ENCODE measurements around the gene SOX5.

The SOX5 gene

DNA sequence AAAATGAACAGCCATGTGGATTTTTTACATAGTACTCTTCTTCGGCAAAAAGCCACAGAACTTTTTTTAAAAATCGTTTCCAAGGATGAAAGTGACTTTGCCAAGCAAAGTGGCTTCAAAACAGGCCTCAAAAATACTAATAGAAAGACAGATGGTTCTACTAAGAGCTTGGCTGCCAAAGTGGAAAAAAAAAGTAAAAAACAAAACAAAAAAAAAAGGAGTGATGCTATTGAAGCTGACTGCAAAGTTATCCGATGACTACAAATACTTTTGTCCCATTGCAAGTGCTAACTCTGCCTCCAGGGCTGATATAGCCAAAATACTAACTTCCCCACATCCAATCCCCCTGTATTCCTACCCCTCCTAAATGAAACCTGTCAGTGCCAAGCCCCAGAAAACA, 277.6 kb downstream of the SOX5 start:
- DNase-seq, result no peak

- no peak for DNase-seq
Observed at GRCh38 chr12:23670684-23671083, 278.8 kb downstream of the SOX5 start.

DNA sequence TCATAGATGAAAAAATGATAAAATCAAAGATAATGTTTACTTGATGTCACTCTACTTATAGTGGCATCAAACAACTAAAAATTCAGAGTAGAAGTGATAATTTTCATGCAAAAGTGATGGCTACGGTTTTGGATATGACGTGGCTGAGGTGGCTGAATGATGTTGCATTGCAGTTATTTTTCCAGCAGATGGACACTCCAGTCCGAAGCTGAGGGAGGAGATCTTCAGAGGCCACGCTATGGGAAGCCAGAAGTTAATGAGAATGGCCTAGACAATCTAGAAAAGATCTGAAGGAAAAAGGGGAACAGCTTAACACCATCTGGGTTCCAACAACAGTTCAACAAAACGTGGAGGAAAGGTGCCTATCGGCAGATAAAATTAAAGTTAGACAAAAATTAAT, 279.8 kb downstream of the SOX5 start:
- DNase-seq, result no peak

DNA sequence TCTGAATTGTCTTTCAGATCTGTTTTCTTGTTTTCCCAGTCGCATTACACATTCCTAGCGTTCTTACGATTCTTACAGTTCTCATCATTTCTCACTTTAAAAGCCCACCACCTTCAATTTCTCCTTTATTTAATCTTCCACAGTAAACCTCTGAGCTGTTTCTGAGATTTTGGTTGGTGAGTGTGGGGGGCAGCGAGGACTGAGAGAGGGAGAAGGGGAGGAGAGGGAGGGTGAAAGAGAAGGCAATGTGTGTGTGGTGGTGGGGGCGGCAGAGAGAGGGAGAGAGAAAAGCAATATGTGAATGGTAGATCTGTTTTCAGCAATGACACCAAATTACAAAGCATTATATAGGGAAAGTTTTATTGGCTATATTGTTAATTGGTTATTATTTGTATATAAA, 282.6 kb downstream of the SOX5 start:
- no peak for DNase-seq

GRCh38 chr12:23662966-23663365, 286.5 kb downstream of the SOX5 start:
- DNase-seq, result no peak

GRCh38 chr12:23659131-23659530, 290.3 kb downstream of the SOX5 start:
- DNase-seq, result no peak

- DNase-seq, result no peak
Observed at GRCh38 chr12:23657598-23657997, 291.9 kb downstream of the SOX5 start.

GRCh38 chr12:23655884-23656283, 293.6 kb downstream of the SOX5 start:
- no peak for DNase-seq

- no peak for DNase-seq
Observed at GRCh38 chr12:23655112-23655511, 294.4 kb downstream of the SOX5 start.

DNA sequence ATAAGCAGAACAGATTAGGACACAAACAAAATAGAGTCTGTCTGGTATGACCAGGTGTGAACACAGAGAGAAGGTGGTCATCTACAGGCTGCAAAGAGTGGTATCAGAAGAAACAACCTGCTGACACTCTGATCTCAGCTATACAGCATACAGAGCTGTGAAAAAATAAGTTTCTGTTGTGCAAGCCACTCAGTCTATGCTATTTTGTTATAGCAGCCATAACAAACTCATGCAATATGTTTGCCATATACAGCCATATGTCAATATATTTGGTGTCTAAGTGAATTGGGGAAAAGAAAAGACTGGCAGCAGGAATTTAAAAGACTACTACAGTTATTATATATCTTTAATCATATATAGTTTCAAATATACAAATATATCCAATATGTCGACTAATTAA, 300.9 kb downstream of the SOX5 start:
- DNase-seq, result no peak

DNA sequence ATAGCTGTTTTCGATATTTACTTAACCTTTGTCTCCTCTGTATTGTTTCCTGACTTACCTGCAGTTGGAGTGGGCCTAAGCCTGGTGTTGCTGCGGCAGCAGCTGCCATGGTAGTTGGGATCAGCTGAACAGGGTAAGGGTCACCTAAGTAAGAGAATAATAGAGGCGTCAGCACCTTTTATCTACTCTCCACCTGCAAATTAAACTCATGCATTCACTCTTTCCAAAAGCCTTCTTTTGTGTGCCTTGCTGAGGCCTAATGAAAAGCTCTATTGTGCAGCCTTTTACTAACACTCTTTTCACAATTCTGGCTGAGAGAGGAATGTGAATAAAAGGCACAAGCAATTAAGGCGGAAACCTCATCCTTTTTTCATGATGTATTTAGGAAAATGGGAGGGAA, 308.7 kb downstream of the SOX5 start:
- no peak for DNase-seq

GRCh38 chr12:23634344-23634743, 315.1 kb downstream of the SOX5 start:
- DNase-seq, result no peak

GRCh38 chr12:23631786-23632377, 317.6 kb downstream of the SOX5 start:
- no peak for DNase-seq

DNA sequence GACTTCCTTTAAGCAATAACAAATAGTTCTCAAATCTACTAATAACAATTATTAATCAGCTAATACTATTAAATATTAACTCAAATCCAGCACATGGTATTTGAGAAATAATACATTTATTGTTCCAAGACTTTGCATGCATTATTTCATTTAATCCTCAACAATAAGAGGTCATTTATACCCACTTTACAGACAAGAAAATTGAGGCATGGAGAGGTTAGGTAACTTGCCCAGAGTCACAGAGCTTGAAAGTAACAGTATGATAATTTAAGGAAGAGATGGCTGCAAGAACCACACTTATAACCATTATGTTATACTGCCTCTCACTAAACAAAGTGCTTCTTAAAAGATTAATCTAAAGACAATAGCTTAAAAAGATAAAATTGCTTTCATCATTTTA, 318.9 kb downstream of the SOX5 start:
- DNase-seq, result no peak

DNA sequence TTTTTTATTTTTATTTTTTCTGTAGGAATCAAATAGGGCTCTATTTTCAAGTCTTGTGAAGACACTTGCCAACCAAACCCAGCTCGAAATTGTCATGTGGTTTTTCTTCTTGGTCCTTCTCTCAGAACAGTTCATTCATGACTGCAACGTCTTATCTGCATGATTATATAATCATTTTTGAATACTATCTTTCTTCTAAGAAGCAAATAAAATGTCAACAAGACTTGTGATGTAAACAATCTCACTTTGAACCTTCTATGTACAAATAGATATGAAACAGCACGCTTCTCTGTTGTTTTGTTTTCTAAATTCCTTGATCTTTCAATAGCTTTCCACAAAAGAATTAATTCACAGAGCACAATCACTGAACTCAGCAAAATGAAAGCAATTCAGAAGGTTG, 320.7 kb downstream of the SOX5 start:
- DNase-seq, result no peak

DNA sequence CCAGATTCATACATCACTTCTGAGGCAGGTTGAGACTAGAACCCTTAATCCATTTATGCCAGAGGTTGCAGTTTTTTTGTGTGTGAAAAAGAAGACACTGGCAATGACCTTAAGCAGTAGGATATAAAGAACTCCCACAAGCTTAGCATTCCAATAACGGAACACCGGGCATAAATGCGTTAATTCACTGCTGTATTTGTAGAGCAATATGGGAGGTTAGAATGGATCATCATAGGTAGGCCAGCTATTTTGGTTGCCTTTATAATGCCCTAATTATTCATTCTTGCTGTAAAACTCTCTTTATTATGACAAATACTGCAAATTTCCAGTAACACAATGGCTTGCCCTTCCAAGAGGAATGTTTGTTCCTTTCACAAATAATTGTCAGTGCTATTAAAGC, 322.7 kb downstream of the SOX5 start:
- no peak for DNase-seq

DNA sequence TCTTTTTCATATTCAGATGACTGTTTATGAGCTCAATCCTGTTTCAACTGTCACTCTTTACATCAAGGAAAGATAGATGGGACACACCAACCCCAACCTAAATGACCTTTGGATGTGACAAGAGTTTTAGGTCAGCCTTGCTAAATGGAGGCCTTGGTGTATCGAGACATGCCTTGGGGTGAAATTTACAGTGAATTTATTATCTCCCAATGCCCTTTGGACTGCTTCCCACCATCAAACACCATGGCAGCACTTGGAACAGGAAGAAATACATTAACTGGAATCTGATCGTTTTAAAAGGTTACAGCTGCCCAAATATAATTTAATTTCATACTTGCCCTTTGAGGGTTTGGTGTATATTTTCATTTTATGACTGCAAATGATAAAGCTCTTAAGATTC, 327.6 kb downstream of the SOX5 start:
- DNase-seq, result no peak

- DNase-seq, result no peak
Observed at GRCh38 chr12:23618718-23619117, 330.8 kb downstream of the SOX5 start.

- DNase-seq, result no peak
Observed at GRCh38 chr12:23617749-23618148, 331.7 kb downstream of the SOX5 start.

- DNase-seq, result no peak
Observed at GRCh38 chr12:23614280-23614679, 335.2 kb downstream of the SOX5 start.

- DNase-seq, result no peak
Observed at GRCh38 chr12:23611320-23611719, 338.1 kb downstream of the SOX5 start.

DNA sequence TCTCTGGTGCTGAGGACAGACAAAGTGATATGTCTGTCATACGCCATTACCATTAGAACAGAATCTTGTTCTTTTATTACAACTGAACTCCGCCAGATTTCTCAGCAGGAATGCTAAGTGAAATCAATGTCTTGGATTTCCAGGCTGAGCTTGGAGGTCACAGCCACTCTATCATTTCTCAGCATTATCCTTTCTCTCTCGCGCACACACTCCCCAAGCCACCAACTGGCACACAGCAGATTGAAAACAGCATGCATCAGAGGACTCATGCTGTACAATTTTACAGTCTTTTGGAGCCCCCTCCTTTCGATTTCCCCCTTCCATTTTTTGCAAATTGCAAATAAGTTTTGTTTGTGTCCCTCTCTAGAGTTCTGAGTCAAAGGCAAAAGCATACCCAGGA, 348.6 kb downstream of the SOX5 start:
- DNase-seq, result no peak

DNA sequence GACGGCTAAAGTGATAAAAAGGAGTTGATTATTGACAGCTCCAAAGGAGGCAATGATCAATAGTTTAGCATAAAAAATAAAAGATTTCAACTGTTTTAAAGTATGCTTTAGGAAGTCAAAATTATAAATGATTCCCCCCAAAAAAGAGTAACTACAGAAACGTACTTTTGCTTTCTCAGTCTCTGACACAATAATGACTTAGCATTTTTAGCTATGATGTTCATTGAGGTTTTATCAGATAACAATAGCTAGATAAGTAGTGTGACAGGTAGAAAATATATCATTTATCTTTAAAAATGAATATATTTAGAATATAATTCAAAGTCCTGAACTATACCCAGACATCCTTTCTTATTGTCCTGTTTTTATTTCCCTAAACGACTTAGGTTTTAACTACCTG, 352.9 kb downstream of the SOX5 start:
- no peak for DNase-seq

DNA sequence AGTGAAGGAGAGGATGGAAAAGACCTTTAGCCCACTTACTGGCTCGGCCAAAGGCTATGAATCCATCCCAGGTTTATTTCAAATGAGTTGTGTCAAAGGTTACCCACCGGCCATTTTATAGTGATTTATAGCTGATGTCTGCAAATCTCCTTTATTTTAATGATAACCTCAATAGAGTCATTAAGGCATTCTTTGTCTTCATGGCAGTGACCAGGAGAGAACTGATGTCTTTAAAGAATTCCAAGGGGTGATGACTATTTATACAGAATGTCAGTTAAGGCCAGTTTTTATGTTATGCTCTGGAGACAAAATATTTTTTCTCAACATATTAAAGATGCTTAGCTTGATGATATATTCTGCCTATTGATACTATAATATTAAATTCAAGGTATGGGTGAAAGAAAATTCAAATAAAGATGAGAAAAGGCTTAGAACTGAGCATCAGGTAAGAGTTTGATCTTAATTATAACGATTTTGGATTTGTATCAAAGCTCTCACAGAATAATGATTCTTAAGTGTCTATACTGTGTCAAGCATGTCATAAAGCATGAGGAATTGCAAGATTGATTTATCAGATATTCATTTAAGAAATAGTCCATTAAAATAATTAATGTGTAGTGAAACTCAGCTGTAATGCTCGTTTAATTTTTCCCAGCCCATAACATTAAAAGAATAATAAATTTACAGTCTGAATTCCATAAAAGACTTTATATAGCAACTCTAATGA, 361.5 kb downstream of the SOX5 start:
- DNase-seq, result no peak

DNA sequence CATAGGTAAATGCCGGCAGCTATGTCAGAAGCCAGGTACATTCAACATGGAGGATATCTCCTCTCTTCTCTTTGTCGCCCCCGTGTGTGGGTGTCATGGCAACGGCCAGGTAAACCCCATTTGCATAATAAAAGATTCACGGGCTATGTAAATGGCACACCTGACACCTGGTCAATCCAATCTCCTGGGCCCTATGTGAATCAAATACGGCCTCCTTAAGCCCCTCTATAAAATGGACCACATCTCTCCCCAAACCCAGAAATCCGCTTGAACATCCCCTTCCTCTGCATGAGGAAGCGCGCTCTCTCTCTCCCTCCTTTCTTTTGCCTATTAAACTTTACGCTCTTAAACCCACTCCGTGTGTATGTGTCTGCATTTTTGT, 363.7 kb downstream of the SOX5 start:
- no peak for DNase-seq
